Globus pallidus (tissue), 1 donor: ENCODE measurements around the gene CCPG1.

Source experiments
- DNase-seq: peaks from one replicate; pipeline ENCODE4 v3.0.0-alpha.2; 2015; ENCODE audit warnings: low spot score

Gene CCPG1

DNA sequence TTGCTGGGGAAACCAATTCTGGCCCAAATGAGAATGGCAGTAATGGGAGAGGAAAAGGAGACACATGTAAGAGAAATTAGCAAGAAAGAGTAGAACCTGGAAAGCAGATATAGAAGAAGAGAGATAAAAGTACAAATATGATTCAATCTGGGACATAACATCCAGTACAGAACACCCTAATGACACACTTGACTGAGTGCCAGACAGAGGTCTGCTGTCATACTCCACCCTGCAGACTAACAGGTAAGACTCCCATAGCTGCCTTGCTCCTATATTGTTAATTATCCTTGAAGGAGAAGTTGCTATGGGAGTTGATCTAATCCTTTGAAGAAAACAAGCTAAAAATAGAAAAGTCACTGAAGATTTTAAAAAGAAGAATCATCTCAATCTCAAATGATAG lies 21.1 kb downstream of the CCPG1 start:
- no peak for DNase-seq

DNA sequence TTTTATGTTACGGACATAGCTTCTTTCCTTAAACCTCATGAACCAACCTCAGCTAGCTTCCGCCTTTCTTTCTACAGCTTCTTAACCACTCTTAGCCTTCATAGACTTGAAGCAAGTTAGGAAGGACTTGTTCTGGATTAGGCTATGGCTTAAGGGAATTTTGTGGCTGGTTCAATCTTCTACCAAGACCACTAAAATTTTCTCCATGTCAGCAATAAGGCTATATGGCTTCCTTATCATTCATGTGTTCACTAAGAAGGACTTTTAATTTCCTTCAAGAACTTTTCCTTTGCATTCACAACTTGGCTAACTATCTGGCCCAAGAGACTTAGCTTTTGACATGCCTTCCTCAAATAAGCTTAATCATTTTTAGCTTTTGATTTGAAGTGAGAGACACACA lies 24.5 kb downstream of the CCPG1 start:
- no peak for DNase-seq

DNA sequence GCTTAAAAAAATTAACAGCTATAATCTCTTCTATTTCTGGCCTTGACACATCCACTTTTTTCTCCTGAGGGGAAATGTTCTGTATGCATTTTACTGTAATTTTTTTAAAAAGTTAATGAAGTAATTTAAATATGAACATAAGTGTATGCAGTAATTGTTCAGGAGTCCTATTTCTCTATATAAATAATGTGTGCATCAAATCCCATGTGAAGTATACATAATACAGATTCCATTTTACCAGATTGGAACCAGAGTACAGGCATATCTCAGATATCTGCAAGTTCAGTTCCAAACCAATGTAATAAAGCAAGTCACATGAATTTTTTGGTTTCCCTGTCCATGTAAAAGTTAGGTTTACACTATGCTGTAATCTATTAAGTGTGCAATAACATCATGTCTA lies 26.6 kb downstream of the CCPG1 start:
- DNase-seq, result no peak

DNA sequence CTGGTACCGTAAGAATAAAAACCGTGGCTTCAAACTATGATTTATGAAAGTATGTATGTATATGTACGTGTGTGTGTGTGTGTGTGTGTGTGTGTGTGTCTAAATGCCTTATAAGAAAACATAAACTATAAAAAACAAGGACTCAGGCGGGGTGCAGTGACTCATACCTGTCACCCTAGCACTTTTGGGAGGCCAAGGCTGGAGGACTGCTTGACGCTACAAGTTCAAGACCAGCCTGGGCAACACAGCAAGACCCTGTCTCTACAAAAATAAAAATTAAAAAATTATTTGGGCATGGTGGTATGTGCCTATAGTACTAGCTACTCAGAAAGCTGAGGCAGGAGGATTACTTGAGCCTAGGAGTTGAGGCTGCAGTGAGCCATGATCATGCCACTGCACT lies 29.1 kb downstream of the CCPG1 start:
- no peak for DNase-seq

DNA sequence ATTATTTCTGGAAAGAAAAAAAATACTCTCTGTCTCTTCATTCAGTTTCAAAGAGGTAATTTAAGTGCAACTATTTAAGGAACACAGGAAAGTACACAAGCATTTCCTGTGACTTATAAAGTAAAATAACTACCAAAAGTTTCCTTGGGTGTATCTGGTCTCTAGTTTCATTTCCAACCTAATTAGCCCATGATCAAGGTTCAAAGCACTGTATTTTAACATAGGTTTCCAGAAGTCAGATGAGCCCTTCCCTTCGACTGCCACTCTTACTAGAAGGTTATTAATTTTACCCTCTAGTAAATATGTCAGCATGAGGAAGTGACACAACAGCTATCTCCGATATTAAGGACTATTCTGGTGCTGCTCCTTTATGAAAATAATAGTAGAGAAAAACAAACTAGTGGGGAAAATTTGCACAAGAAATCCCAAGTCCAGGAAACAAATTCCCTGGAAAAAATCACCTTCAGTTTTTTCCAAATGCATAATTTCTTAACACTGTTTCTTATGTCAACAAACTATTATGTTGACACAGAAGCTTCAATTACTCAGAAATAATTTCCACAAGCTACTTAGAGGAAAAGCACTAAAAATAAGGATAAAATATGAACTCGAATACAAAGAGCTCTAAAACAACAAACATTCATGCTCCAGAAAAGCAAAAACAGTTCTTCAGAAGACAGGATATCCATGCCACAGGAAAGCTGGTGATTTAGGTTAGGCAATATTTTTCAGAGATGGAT lies 35.3 kb downstream of the CCPG1 start:
- DNase-seq, result no peak

DNA sequence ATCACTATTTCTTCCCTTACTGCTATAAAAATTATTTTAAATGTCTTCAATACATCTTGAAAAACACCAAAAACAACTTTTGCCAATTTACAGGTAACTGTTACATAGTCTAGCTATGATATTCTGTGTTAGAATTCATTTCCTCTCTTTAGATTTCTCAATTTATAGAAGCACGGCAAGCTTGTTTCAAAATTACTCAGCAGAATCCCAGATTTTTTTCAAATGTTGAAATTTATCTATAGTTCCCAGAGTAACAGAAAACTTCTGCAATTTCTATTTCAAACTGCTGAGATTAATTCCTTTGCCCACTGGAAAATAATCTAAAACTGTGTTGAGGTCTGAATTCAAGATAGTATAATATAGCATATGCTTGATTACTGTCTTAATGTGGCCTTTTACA lies 41.2 kb downstream of the CCPG1 start:
- no peak for DNase-seq

DNA sequence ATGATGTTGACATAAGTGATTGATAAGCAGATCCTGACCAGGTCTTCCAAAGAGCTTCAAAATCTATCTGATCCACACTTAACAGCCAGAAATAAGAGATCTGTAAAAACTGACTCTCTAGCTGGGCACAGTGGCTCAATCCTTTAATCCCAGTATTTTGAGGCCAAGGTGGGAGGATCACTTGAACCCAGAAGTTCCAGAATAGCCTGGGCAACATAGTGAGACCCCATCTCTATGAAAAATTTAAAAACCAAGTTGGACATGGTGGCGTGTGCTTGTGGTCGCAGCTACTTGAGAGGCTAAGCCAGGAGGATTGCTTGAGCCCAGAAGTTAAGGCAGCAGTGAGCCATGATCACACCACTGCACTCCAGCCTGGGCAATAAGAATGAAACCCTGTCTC lies 45.5 kb downstream of the CCPG1 start:
- no peak for DNase-seq

DNA sequence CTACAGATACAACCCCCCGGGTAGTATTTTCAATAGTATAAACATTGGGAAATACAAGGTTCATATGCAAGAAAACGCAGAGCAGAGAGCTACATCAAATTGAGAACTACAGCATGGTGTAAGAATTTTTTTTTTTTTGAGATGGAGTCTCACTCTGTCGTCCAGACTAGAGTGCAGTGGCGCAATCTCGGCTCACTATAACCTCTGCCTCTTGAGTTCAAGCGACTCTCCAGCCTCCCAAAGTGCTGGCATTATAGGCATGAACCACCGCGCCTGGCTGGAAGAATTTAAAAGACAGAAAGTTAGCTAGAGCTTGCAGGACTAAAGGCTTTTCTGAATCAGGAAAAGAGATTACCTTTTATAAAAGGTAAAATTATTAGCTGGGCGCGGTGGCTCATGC lies 47.1 kb downstream of the CCPG1 start:
- no peak for DNase-seq

DNA sequence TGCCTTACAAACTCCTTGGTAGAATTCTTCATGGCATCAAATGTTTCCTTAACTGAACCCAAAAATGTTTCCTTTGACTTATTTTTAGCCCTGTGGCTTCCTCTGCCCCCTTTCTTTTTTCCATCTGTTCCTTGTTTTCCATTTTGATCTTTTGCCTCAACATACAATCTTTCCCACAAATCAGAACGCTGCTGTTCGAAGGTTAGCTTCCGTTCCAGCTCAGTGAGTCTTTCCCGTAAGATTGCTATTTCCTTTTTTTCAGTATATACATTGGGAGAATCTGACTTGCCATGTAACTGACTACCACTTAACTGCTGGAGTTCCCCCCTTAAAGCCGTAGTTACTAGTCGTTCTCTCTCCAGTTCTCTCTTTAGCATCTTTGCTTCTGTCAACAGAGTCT lies 47.9 kb downstream of the CCPG1 start:
- no peak for DNase-seq

DNA sequence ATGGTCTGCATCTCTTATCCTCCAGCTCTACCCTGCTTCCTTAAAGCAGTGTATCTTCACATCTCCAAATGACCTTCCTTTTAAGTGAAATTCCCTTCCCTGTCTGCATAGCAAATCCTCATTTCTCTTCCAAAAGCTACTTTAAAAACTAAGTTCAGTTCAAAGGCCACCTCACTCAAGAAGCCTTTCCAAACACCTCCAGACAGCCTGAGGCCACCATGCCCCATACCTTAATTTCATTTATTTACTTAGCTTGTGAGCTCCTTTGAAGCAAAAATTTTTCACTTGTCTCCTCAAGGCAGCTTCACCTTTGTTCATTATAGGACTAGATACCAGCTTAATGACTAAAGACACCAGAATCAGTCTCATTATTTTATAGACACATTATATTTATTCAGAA lies 49.7 kb downstream of the CCPG1 start:
- no peak for DNase-seq

DNA sequence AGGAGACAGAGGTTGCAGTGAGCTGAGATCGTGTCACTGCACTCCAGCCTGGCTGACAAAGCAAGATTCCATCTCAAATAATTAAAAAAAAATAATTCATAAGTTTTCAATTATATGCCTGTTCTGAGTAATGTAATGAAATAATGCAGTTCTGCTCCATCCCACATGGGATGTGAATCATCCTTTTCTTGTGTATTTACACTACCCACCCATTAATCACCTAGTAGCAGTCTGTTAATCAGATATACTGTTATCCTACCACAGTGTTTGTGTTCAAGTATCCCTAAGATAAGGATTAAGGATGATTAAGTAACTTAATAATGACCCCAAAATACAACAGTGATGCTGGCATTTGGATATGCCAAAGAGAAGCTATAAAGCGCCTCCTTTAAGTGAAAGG lies 50.4 kb downstream of the CCPG1 start:
- DNase-seq, result no peak

DNA sequence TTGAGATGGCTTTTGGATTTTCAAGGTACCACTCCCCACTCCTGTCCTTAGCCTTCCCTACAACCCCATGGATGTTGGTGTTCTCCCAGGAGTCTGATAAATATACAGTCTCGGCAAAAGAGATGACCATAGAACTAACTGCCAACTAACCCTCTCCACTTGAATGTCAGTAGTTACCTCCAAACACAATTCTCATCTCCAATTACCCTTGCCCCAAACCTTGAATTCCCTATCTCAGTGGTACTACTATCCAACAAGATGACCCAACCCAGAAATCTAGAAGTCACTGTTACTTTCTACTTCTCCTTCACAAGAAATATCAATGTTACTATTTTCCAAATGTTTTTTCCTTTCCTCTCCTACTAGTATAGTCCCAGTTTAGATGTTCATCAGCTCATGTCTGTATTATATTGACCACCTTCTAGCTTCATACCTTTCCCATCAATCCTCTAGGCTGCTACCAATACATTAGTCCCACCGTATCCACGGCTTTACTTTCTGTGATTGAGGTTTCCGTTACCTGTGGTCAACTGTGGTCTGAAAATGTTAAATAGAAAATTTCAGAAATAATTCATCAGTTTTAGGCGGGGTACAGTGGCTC lies 51.1 kb downstream of the CCPG1 start:
- DNase-seq, result no peak

DNA sequence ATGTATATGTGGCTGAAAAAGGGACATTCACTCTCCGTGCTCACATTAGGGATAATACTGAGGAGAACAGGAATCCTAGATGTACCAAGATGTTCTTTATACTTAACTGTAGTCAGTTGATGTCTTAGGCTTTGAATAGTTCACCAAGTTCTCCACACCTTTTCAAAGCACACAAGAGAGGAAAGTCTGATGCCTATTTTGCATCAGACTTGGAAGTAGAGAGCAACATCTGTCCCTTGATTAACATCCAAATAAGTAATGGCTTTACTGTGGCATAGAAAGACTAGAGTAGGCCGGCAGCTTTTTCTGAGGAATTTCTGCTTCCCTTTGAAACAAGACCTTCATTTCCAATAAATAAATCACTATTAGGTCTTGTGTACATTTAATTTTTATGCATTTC lies 55.1 kb downstream of the CCPG1 start:
- no peak for DNase-seq

DNA sequence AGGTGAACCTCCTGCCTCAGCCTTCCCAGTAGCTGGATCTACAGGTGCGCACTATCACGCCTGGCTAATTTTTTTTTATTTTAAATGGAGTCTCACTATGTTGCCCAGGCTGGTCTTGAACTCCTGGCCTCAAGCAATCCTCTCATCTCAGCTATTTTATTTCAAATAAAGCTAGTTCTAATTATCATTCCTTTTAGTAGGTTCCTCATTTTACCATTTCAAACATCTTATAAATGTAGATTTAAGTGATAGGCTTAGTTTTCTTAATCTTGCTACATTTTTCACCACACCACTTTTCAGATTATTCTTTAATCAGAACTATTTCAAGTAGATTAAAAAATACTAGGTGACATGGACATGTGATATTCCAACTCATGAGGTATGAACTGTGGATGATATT lies 58.9 kb downstream of the CCPG1 start:
- no peak for DNase-seq

DNA sequence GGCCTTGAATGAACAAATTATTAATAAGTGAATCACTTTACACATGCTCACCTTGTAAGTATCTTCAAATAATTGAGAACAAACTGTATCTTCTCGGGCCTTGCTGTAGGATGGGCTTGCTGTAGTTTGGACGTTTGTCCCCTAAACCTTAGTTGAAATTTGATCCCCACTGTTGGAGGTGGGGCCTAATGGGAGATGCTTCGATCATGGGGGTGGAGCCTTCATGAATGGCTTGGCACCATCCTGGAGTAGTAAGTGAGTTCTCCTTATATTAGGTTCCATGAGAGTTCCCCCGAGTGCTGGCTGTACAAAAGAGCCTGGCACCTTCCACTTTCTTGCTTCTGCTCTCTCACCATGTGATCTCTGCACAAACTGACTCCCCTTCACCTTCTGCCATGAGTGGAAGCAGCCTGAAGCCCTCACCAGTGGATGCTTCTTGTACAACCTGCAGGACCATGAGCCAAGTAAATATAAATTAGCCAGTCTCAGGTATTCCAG lies 59.8 kb downstream of the CCPG1 start:
- no peak for DNase-seq

DNA sequence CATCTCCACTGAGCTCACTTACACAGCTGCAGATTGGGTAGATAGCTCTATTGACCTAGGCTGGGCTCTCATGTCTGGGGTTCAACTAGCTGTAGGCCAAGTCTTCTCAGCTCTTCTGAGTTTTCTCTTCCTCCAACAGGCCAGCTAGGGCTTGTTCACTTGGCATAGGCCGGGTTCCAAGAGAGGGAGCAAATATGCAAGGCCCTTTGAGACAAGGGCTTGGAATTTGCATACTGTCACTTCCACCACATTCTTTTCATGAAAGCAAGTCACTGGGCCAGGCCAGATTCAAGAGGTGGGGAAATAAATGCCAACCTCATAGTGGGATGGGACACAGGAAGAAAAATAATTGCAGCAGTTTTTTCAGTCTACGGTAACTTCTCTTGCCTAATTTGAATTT lies 64.0 kb downstream of the CCPG1 start:
- no peak for DNase-seq

DNA sequence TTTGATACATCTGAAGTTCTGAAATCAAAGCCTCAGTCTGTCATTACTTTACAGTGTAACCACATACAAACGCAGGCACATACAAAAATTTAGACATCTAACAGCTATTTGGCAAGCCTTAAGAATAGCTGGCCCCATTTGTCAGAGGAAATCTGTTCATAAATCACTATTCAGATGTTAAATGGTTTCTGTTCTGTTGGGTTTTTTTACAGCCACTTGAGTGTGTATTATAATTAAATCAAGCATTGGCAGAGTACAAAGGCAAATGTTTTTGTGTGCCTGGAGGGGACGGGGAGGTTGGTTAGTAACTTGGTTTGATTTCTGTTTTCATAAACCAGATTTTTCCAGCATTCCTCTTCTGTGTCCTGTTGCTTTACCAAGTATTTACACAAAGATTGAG lies 65.0 kb downstream of the CCPG1 start:
- DNase-seq, result no peak

DNA sequence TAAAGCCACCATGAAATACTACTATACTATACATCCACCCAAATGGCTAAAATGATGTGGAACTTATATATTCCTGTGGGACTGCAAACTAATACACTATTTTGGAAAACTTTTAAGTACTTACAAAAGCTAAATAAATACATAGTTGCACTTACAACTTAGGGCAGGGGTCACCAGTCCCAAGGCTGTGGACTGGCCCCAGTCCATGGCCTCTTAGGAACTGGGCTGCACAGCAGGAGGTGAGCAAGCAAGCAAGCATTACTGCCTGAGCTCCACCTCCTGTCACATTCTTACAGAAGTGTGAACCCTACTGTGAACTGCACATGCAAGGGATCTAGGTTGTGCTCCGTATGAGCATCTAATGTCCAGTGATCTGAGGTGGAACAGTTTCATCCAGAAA lies 71.0 kb downstream of the CCPG1 start:
- no peak for DNase-seq

DNA sequence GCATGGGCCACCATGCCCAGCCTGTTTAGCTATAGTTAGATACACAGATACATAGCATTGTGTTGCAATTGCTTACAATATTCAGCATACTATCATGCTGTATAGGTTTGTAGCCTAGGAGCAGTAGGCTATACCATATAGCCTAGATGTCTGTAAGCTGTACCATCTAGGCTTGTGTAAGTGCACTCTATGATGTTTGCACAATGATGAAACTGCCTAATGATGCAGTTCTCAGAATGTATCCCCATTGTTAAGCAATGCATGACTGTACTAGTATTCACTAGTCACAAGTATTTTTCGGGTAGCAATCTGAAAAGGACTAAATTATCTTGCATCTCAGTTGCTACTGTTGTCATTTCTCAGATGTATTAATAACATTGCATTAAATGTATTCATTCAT lies 73.2 kb downstream of the CCPG1 start:
- DNase-seq, result no peak

DNA sequence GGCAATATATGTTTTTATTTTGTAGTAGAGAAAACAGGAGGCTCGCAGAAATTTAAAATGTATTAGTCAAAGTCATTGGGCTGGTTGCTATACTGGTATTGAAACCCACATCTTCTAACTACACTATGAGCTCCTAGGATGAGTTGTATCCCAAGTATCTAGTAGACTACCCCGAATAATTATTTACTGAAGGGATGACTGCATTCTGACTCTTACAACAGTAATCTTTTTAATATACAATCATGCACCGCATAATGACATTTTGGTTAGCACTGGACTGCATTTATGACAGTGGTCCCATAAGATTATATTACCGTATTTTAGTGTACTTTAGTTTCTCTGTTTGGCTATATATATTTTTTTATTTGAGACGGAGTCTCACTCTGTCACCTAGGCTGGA lies 73.8 kb downstream of the CCPG1 start:
- no peak for DNase-seq

DNA sequence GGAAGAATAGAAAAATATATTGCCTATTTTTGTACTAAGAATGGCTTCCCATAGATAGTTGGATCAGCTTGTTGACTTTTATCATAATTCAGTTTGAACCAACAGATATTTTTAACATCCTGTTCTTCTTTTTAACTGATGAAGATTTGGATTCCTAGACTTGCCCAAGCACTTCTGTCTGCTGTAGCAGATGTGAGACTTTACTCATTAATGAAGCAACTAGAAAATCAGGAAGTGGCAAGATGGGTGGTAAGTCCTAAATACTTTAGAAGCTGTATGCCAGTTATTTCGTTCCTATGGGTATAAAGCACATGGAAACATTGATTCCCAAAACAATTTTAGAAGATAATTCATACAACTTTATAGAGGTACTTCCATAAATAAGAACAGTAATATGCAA lies 80.8 kb downstream of the CCPG1 start:
- DNase-seq, result no peak

DNA sequence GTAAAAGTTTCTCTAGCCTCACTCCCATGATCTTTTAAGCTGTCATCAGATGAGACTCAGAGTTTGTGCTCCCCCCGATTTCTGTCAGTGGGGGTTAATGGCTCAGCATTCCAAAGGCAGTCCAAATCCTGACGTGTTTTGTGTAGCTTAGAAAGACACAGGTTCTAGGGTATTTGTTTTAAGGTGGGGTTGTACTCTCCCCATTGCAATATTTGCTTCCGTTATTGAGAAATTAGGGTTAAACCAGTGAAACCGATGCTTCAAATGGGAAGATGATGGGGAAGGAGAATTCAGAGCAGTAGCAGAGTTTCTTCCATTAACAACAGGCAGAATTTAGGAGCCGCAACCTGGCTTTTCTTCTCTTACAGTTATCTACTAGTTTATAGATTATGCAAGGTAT lies 85.7 kb downstream of the CCPG1 start:
- DNase-seq, result no peak

DNA sequence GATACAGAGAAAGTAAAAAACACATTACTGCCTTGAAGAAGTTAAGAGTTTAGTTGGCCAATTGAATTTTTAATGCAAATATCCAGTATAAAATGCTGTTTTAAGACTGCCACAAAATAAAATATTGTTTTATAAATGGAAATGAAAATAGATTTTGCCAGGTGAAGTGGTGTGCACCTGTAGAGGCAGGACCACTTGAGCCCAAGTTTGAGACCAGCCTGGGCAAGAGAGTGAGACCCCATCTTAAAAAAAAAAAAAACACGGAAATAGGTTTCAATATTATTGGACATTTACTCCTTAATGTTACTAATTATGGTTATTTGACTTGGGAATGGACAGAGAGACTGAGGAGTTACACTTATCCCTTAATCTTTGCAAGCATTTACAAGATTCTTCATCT lies 87.2 kb downstream of the CCPG1 start:
- DNase-seq, result no peak

DNA sequence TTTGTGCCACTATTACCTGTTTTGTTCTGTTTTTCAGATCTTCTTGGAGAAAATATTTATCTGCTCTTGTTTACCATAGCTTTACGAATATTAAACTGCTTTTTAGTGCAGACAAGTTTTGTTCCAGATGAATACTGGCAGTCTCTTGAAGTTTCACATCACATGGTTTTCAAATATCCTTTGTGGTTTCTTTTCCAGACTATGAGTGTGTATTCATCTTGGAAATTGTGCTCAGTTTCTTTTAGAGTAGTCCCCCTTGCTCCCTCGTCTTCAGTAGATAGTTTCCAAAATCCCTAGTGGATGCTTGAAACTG lies 88.0 kb downstream of the CCPG1 start:
- no peak for DNase-seq
